Measurements from ENCODE around the gene NCAPG2.

DNA sequence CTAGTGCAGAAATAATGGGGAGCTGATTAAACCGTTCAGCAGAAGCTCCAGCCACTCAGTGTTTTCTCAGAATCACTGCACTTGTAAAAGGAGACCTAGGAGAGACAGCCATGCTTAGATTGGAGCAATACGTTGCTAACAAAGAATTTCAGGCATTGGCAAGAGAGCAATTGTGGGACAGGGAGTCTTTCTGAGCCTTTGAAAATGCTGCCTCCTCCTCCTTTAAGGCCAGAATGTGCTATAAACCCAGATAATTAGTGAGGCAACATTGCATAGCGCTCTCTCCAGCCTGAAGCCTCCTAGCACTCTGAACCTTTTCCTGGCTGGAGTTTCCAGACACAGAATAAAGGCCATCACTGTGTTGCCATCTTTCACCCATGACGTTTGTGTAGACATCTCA is 98.5 kb downstream of the NCAPG2 start:
- TF ChIP-seq POLR2A (IDR thresholded peaks at IDR 0.05) = no peak
- no peak for TF ChIP-seq POLR2AphosphoS5 (IDR thresholded peaks at IDR 0.05)
- TF ChIP-seq, protein P1, sequence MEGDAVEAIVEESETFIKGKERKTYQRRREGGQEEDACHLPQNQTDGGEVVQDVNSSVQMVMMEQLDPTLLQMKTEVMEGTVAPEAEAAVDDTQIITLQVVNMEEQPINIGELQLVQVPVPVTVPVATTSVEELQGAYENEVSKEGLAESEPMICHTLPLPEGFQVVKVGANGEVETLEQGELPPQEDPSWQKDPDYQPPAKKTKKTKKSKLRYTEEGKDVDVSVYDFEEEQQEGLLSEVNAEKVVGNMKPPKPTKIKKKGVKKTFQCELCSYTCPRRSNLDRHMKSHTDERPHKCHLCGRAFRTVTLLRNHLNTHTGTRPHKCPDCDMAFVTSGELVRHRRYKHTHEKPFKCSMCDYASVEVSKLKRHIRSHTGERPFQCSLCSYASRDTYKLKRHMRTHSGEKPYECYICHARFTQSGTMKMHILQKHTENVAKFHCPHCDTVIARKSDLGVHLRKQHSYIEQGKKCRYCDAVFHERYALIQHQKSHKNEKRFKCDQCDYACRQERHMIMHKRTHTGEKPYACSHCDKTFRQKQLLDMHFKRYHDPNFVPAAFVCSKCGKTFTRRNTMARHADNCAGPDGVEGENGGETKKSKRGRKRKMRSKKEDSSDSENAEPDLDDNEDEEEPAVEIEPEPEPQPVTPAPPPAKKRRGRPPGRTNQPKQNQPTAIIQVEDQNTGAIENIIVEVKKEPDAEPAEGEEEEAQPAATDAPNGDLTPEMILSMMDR (IDR thresholded peaks at IDR 0.05) = no peak
- no peak for TF ChIP-seq EP300 (IDR thresholded peaks at IDR 0.05)

Data from gastroesophageal sphincter (tissue), 3 donors.